K562 (cell line): Measurements from ENCODE around the gene ZKSCAN4. TPM values are rescaled to one million over a fixed set of nuclear protein-coding genes. Genes with fewer than 3 reads are reported as not detected.

Experiments used
- KLF6 ChIP-seq: fragments of 250-450 bp; sonication (Bioruptor Pico); IDR thresholded peaks from 2 replicates; pipeline ENCODE4 v1.4.0; 2020; ENCODE audit warnings: mild to moderate bottlenecking, moderate library complexity, borderline replicate concordance
- L3MBTL2 ChIP-seq: fragments of 450-650 bp; IDR thresholded peaks from 2 replicates; pipeline ENCODE4 v1.6.1; 2016; ENCODE audit warnings: mild to moderate bottlenecking, moderate library complexity
- RFX5 ChIP-seq: IDR thresholded peaks from 2 replicates; pipeline ENCODE4 v1.6.1; 2011; ENCODE audit warnings: low read depth, mild to moderate bottlenecking, improper control_type of control experiment, low read length
- STAG1 ChIP-seq: sonication (generic); formaldehyde crosslinking; IDR thresholded peaks from 2 replicates; pipeline ENCODE4 v1.5.0; 2020; ENCODE audit warnings: missing genetic modification reagents, borderline replicate concordance
- TAF9B ChIP-seq: fragments of 450-650 bp; IDR thresholded peaks from 2 replicates; pipeline ENCODE4 v1.6.1; 2018; ENCODE audit warnings: mild to moderate bottlenecking; ENCODE audit not compliant: partially characterized antibody
- ZC3H4 ChIP-seq: sonication (generic); formaldehyde crosslinking; IDR thresholded peaks from 2 replicates; pipeline ENCODE4 v1.9.0; 2021; ENCODE audit warnings: missing genetic modification reagents, borderline replicate concordance
- ZNF586 ChIP-seq: fragments of 450-650 bp; formaldehyde crosslinking; conservative IDR thresholded peaks from 2 replicates; pipeline ENCODE4 v1.4.0; 2020; ENCODE audit warnings: mild to moderate bottlenecking, moderate library complexity
- ZNF740 ChIP-seq, 3 experiments: fragments of 200-800 bp in 1 of 3; sonication (Bioruptor generic) in 1 of 3; sonication (generic) in 1 of 3; formaldehyde crosslinking in 1 of 3; IDR thresholded peaks; 2 replicates each; pipeline versions ENCODE4 v1.6.1 to v1.8.0; 2016 to 2022; ENCODE audit warnings: mild to moderate bottlenecking in 2 of 3, missing compliant biosample characterization in 2 of 3, missing genetic modification characterization in 2 of 3, missing genetic modification reagents in 1 of 3
- polyA plus RNA-seq, 8 experiments: library from polyadenylated mRNA; depleted of rRNA in 4 of 8; stranded (reverse) in 5 of 8; unstranded in 3 of 8; fragments of >200 nt; fragmentation: Nextera tagmentation in 2 of 8; fragmentation: Illumina TruSeq in 1 of 8; extraction: Ambion mirVana in 2 of 8; extraction: Trizol in 1 of 8; gene quantifications; 2 replicates each; pipeline versions ENCODE4 v1.2.1 to v1.2.3, GENCODE V29; 2011 to 2014; ENCODE audit warnings: inconsistent platforms in 1 of 8, missing spikeins in 1 of 8
- total RNA-seq, 7 experiments: library from RNA; depleted of rRNA in 6 of 7; stranded (reverse); fragments of >200 nt in 6 of 7; fragmentation: Illumina TruSeq in 2 of 7; extraction: Trizol in 2 of 7; gene quantifications; 2 replicates each; pipeline versions ENCODE4 v1.2.1 to v1.2.3, GENCODE V29; 2011 to 2021; ENCODE audit warnings: low replicate concordance in 1 of 7
- TF ChIP-seq, protein P1 (sequence below): fragments of 450-650 bp; IDR thresholded peaks from 2 replicates; pipeline ENCODE4 v1.6.1; 2016; ENCODE audit warnings: mild to moderate bottlenecking, moderate library complexity

ZKSCAN4 gene
- total and polyA plus RNA-seq, 9 of the 15 experiments (the other 6 are each of a cell fraction or from before 2014, with no cell fraction given), result 1.2 to 5.3 (median 4.7) TPM

DNA sequence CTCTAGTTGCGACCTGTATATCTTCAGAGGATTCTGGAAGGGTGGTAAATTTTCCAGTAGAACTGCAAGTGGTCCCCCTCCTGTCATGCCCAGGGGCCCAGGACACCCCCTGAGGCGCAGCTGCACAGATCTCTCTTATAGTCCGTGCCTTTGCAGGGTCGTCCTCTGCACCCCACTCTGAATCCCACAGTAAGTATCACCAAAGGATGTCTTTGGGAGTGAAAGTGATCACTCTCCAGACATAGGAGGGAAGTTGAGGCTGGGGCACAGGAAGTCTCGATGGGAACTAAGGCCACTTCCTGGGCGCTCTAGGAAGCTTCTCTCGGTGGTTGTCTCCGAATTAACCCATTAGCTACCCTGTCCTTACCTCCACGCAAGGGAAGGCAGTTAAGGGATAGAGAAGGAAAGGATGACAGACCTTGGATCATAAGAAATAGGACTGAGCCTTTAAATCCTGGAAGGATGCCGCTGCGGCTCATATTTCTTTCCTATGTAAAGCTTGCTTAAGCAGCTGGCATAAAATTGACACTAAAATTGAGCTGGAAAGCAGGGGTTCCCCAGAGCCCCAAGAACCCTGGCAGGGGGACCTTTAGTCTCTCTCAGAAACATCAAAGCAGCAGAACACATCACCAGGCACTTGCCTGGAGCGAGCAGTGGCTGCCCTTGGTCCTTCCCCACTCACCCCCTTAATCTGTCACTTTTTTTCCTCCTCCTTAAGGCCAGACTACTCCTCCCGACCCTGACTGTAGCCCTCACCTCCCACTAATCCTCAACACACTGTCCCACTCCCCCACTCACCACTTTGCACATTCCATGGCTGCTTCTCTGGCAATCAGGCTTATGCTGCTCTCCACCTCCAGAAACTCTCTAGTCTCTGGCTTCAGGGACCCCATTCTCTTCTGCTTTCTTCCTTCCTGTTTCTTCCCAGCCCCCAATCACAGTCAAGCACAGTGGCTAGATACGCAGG, at the start of gene ZKSCAN4 (continued):
- TF ChIP-seq, protein P1, sequence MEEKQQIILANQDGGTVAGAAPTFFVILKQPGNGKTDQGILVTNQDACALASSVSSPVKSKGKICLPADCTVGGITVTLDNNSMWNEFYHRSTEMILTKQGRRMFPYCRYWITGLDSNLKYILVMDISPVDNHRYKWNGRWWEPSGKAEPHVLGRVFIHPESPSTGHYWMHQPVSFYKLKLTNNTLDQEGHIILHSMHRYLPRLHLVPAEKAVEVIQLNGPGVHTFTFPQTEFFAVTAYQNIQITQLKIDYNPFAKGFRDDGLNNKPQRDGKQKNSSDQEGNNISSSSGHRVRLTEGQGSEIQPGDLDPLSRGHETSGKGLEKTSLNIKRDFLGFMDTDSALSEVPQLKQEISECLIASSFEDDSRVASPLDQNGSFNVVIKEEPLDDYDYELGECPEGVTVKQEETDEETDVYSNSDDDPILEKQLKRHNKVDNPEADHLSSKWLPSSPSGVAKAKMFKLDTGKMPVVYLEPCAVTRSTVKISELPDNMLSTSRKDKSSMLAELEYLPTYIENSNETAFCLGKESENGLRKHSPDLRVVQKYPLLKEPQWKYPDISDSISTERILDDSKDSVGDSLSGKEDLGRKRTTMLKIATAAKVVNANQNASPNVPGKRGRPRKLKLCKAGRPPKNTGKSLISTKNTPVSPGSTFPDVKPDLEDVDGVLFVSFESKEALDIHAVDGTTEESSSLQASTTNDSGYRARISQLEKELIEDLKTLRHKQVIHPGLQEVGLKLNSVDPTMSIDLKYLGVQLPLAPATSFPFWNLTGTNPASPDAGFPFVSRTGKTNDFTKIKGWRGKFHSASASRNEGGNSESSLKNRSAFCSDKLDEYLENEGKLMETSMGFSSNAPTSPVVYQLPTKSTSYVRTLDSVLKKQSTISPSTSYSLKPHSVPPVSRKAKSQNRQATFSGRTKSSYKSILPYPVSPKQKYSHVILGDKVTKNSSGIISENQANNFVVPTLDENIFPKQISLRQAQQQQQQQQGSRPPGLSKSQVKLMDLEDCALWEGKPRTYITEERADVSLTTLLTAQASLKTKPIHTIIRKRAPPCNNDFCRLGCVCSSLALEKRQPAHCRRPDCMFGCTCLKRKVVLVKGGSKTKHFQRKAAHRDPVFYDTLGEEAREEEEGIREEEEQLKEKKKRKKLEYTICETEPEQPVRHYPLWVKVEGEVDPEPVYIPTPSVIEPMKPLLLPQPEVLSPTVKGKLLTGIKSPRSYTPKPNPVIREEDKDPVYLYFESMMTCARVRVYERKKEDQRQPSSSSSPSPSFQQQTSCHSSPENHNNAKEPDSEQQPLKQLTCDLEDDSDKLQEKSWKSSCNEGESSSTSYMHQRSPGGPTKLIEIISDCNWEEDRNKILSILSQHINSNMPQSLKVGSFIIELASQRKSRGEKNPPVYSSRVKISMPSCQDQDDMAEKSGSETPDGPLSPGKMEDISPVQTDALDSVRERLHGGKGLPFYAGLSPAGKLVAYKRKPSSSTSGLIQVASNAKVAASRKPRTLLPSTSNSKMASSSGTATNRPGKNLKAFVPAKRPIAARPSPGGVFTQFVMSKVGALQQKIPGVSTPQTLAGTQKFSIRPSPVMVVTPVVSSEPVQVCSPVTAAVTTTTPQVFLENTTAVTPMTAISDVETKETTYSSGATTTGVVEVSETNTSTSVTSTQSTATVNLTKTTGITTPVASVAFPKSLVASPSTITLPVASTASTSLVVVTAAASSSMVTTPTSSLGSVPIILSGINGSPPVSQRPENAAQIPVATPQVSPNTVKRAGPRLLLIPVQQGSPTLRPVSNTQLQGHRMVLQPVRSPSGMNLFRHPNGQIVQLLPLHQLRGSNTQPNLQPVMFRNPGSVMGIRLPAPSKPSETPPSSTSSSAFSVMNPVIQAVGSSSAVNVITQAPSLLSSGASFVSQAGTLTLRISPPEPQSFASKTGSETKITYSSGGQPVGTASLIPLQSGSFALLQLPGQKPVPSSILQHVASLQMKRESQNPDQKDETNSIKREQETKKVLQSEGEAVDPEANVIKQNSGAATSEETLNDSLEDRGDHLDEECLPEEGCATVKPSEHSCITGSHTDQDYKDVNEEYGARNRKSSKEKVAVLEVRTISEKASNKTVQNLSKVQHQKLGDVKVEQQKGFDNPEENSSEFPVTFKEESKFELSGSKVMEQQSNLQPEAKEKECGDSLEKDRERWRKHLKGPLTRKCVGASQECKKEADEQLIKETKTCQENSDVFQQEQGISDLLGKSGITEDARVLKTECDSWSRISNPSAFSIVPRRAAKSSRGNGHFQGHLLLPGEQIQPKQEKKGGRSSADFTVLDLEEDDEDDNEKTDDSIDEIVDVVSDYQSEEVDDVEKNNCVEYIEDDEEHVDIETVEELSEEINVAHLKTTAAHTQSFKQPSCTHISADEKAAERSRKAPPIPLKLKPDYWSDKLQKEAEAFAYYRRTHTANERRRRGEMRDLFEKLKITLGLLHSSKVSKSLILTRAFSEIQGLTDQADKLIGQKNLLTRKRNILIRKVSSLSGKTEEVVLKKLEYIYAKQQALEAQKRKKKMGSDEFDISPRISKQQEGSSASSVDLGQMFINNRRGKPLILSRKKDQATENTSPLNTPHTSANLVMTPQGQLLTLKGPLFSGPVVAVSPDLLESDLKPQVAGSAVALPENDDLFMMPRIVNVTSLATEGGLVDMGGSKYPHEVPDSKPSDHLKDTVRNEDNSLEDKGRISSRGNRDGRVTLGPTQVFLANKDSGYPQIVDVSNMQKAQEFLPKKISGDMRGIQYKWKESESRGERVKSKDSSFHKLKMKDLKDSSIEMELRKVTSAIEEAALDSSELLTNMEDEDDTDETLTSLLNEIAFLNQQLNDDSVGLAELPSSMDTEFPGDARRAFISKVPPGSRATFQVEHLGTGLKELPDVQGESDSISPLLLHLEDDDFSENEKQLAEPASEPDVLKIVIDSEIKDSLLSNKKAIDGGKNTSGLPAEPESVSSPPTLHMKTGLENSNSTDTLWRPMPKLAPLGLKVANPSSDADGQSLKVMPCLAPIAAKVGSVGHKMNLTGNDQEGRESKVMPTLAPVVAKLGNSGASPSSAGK, result no peak
- TF ChIP-seq ZNF740 (CRISPR knock-in tag; IDR thresholded peaks at IDR 0.05) (no peak), ZNF740 (tag; IDR thresholded peaks at IDR 0.05) (no peak; a peak in 1 of 4 replicates), KLF6 (CRISPR knock-in tag) (peak; percentile 66; the same call in 1 of the 2 replicates), TAF9B (peak; percentile 83), L3MBTL2 (peak; percentile 10; the same call in 1 of the 2 replicates), STAG1 (no peak), ZNF586 (CRISPR knock-in tag) (no peak), ZC3H4 (CRISPR knock-in tag) (no peak), RFX5 (no peak)
